ENCODE measurements around the gene CCDC40. TPM values are rescaled to one million over a fixed set of nuclear protein-coding genes. Genes with fewer than 3 reads are reported as not detected.

CCDC40 gene
- total and polyA plus RNA-seq, 9 of the 15 experiments (the other 6 are each of a cell fraction or from before 2014, with no cell fraction given), result 0.07 to 0.33 TPM; not detected in 7

DNA sequence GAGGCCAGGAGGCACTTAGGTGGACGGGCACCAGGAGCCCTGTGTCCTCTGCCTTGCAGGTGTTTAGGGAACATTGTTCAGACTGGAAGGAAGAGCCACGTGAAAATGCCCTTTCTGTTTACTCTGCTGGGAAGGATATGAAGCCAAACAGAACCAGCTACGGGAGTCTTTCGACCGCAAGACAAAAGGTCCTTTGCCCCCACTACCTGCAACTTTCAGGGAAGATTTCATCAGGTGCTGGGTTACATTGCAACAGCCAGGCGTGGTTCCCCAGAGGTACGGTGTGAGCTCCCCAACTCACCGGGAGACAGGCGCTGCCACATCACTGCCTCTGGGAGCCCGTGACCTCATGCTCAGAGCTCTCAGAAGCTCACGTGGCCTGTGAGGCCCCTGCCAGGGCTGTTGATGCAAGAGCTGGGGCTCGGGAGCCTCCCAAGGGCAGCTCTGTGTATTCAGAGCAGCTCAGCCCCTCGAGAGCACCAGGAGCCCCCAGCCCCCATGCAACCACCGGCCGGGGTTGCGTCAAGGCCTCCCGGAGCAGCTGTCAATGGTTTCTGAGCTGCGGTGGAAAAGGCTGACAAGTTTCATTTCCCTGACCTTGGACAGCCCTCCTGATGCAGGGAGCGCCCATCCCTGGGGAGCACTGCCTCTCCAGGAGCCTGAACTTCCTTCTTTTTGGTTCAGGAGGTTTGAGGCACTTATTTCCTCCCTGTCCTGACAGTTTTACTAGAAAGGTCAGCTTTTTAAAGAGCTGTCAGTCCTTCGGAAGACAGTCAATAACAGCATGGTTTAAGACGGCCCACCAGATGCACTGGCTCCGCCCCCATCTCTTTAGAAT lies 42.8 kb upstream of the CCDC40 start:
- no peaks in the 10 kb centered on the region for H3K9me1 ChIP-seq (ENCODE audit: control insufficient read depth, insufficient read depth, low read length)
- H3K27ac ChIP-seq (ENCODE audit: extremely low read depth, low read depth, low read length), result no peak overlapping the region
- peak overlapping the region; percentile 7; the same call in 1 of the 2 replicates for H3K4me2 ChIP-seq (ENCODE audit: insufficient read depth, low read length)
- in situ Hi-C loops (cut with MboI) (no loop called here), intact Hi-C loops (cut with micrococcal nuclease) (loop anchor here (5.0 kb wide), 1 partner anchor 181 kb away; no protein-coding TSS in a partner anchor)
- ATAC-seq (peak; percentile 71), FAIRE-seq (no peak), DNase-seq (ENCODE audit: extremely low read depth in 1 of 4, low spot score in 3 of 4) (no peak)
- H3K27me3 ChIP-seq (ENCODE audit: control insufficient read depth in 2 of 2, insufficient read depth in 2 of 2, low read length in 2 of 2), result peaks cover 31 to 56% of the 10 kb centered on the region in 2 experiments
- no peak overlapping the region for H3K4me3 ChIP-seq
- no peaks in the 10 kb centered on the region for H3K36me3 ChIP-seq (ENCODE audit: control insufficient read depth, insufficient read depth, low read length)
- H3K79me2 ChIP-seq (ENCODE audit: control insufficient read depth, insufficient read depth, low read length), result no peaks in the 10 kb centered on the region
- H3K4me1 ChIP-seq (replicated peaks in 1 of 2; ENCODE audit: control insufficient read depth in 2 of 2, insufficient read depth in 2 of 2, low read length in 2 of 2), result peaks cover 16 to 33% of the 10 kb centered on the region in 2 experiments
- H3K9ac ChIP-seq (ENCODE audit: insufficient read depth in 1 of 2, low read depth in 2 of 2, low read length in 2 of 2), result peak overlapping the region in 1 of 2 experiments; percentile 74; a peak in 3 of 4 replicates
- CTCF ChIA-PET (ENCODE audit: low intra/inter-chr PET ratio), result no interaction called here
- POLR2A ChIA-PET, result interaction anchor here (1.1 to 1.2 kb wide), 2 partner anchors 12 kb away, joined by 3 to 6 read pairs; no protein-coding TSS in a partner anchor
- peak overlapping the region; percentile 53 for H2AFZ ChIP-seq (ENCODE audit: low read depth, low read length)
- BruUV-seq (replicated peaks), result no TSS peak
- 17% methylated on average over 22 of the region's 22 CpGs for WGBS (ENCODE audit: insufficient coverage, low coverage, missing lambda C conversion rate)
- H4K20me1 ChIP-seq (replicated peaks; ENCODE audit: control insufficient read depth, insufficient read depth, low read length), result peaks cover 3% of the 10 kb centered on the region; the same call in 1 of the 2 replicates
- no peaks in the 10 kb centered on the region for H3K9me3 ChIP-seq (replicated peaks; ENCODE audit: control insufficient read depth, insufficient read depth, low read depth, low read length)
- TF ChIP-seq BHLHE40 (IDR thresholded peaks at IDR 0.05; ENCODE audit: low read length), result peak; percentile 79
- TF ChIP-seq HCFC1 (IDR thresholded peaks at IDR 0.05; ENCODE audit: low read depth, low read length), result no peak
- peak; percentile 73 for TF ChIP-seq MYC (IDR thresholded peaks at IDR 0.05; ENCODE audit: low read depth, low read length)
- no peak for TF ChIP-seq MYC (CRISPR knock-in tag; IDR thresholded peaks at IDR 0.05; ENCODE audit: borderline replicate concordance, low read depth)
- TF ChIP-seq ZNF584 (CRISPR knock-in tag; IDR thresholded peaks at IDR 0.05; ENCODE audit: low read depth), result 0 out of 2 replicates have a peak, but pooled peaks have one; percentile 40
- peak; percentile 25 for TF ChIP-seq CXXC5 (CRISPR knock-in tag; IDR thresholded peaks at IDR 0.05)
- no peak for TF ChIP-seq ZNF436 (CRISPR knock-in tag; IDR thresholded peaks at IDR 0.05)
- TF ChIP-seq ESRRA (IDR thresholded peaks at IDR 0.05; ENCODE audit: borderline replicate concordance, low read depth), result peak; percentile 68; the same call in 1 of the 2 replicates
- TF ChIP-seq, protein P1, sequence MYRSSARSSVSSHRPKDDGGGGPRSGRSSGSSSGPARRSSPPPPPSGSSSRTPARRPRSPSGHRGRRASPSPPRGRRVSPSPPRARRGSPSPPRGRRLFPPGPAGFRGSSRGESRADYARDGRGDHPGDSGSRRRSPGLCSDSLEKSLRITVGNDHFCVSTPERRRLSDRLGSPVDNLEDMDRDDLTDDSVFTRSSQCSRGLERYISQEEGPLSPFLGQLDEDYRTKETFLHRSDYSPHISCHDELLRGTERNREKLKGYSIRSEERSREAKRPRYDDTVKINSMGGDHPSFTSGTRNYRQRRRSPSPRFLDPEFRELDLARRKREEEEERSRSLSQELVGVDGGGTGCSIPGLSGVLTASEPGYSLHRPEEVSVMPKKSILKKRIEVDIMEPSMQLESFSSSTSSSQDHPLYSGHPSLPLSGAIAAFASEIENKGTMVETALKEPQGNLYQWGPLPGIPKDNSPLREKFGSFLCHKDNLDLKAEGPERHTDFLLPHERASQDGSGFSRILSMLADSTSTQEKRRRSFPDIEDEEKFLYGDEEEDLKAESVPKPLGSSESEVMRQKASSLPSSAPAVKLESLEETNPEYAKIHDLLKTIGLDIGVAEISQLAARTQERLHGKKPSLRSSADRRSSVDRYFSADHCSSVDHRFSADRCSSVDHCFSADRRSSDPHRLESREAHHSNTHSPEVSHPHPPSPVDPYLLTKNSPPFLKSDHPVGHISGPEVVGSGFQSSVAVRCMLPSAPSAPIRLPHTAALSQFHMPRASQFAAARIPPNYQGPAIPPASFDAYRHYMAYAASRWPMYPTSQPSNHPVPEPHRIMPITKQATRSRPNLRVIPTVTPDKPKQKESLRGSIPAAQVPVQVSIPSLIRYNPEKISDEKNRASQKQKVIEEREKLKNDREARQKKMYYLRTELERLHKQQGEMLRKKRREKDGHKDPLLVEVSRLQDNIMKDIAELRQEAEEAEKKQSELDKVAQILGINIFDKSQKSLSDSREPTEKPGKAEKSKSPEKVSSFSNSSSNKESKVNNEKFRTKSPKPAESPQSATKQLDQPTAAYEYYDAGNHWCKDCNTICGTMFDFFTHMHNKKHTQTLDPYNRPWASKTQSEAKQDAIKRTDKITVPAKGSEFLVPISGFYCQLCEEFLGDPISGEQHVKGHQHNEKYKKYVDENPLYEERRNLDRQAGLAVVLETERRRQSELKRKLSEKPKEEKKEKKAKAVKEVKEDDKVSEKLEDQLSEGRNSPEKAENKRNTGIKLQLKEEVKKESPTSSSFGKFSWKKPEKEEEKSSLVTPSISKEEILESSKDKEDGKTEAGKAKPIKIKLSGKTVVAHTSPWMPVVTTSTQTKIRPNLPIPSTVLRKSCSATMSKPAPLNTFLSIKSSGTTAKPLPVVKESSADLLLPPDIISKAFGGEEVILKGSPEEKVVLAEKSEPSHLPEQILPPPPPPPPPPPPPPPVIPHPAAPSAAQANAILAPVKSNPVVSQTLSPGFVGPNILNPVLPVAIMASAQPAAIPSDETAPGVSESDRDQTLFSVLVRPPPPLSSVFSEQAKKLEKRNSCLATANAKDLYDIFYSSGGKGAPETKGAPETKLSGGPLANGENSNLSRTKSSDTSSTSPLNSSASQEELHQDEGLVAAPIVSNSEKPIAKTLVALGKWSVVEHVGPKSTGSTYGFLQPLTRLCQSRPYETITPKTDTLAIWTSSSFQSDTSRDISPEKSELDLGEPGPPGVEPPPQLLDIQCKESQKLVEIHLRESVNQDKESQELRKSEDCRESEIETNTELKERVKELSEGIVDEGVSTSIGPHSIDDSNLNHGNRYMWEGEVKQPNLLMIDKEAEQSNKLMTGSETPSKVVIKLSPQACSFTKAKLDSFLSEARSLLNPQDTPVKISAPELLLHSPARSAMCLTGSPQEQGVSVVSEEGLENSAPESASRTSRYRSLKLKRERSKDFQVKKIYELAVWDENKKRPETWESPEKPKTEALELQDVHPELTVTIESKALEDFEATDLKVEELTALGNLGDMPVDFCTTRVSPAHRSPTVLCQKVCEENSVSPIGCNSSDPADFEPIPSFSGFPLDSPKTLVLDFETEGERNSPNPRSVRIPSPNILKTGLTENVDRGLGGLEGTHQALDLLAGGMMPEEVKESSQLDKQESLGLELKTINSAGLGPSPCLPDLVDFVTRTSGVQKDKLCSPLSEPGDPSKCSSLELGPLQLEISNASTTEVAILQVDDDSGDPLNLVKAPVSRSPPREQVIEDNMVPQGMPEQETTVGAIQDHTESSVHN (IDR thresholded peaks at IDR 0.05; ENCODE audit: borderline replicate concordance in 1 of 2, low read depth in 1 of 2), result peak in 1 of 2 experiments; percentile 53; a peak in 1 of 4 replicates
- TF ChIP-seq SPI1 (IDR thresholded peaks at IDR 0.05; ENCODE audit: borderline replicate concordance, low read depth, low read length), result no peak
- no peak for TF ChIP-seq CHD4 (IDR thresholded peaks at IDR 0.05; ENCODE audit: insufficient read depth, insufficient replicate concordance, low read depth, low read length, poor library complexity, severe bottlenecking)
- TF ChIP-seq ATF7 (IDR thresholded peaks at IDR 0.05), result peak; percentile 77
- no peak for TF ChIP-seq ZNF316 (IDR thresholded peaks at IDR 0.05)

Data from K562 (cell line).